Fibroblast of mammary gland (primary cell): ENCODE results near the gene CRACDL.

ENCODE experiments used
- DNase-seq: peaks from one replicate; pipeline ENCODE4 v3.0.0-alpha.2; 2010; ENCODE audit warnings: low read depth
- H3K4me3 ChIP-seq: 2 replicates; pipeline ENCODE4 v1.5.1; 2011; ENCODE audit warnings: low read depth, mild to moderate bottlenecking, low read length, moderate library complexity; ENCODE audit not compliant: control insufficient read depth
- TF ChIP-seq, protein P1 (sequence below): conservative IDR thresholded peaks from 2 replicates; pipeline ENCODE4 v1.5.1; 2011; ENCODE audit warnings: low read depth, low read length, inconsistent platforms; ENCODE audit not compliant: control insufficient read depth, insufficient read depth

The CRACDL gene

DNA sequence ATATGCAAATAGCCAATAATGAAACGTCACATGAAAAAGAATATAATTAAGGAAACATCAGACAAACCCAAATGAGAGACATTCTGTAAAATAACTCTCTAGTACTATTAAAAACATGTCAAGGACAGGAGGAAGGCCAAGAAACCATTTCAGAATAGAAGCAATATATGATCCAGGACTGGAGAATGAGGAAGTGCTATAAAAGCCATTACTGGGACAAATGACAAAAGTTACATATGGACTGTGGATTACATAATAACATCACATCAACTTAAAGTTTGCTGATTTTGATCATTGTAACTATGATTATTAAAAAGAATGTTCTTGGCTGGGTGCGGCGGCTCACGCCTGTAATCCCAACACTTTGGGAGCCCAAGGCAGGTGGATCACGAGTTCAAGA, 81.3 kb downstream of the CRACDL start:
- no peak for DNase-seq
- no peak overlapping the region for H3K4me3 ChIP-seq
- TF ChIP-seq, protein P1, sequence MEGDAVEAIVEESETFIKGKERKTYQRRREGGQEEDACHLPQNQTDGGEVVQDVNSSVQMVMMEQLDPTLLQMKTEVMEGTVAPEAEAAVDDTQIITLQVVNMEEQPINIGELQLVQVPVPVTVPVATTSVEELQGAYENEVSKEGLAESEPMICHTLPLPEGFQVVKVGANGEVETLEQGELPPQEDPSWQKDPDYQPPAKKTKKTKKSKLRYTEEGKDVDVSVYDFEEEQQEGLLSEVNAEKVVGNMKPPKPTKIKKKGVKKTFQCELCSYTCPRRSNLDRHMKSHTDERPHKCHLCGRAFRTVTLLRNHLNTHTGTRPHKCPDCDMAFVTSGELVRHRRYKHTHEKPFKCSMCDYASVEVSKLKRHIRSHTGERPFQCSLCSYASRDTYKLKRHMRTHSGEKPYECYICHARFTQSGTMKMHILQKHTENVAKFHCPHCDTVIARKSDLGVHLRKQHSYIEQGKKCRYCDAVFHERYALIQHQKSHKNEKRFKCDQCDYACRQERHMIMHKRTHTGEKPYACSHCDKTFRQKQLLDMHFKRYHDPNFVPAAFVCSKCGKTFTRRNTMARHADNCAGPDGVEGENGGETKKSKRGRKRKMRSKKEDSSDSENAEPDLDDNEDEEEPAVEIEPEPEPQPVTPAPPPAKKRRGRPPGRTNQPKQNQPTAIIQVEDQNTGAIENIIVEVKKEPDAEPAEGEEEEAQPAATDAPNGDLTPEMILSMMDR = no peak

DNA sequence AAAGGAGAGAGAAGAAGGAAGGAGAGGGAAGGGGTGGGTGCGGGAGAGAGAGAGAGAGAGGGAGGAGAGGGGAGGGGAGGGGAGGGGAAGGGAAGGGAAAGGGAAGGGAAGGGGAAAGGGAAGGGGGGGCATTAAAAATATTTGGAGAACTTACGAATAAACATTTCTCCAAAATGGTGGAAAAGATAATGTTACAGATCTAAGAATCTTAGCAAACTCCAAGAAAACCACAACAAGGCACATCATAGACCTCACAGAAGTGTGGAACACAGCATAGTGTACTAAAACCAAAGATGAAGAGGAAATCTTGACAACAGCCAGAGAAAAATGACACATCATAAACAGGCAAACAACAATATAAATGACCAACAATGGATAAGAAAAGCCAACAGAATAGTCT, 83.1 kb downstream of the CRACDL start:
- DNase-seq = no peak
- TF ChIP-seq, protein P1 = no peak
- H3K4me3 ChIP-seq = no peak overlapping the region

DNA sequence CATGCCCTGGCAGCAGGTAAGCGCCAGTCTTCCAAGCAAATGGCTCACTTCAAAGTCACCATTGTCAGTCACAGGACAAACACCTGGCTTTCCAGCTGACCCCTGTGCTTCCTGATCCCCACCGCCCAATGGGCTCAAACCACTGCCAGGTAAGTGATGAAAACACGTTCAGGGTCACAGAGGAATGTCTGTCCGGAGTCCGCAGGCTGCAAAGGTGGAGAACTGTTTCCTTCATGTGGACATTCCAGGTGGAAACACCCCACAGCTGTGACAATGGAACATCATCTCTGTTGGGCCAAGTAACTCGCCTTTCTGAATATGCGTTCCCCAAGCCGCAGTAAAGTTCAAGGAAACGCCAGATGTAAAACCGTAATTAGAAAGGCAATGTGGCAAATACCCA, 86.0 kb downstream of the CRACDL start:
- no peak overlapping the region for H3K4me3 ChIP-seq
- no peak for DNase-seq
- TF ChIP-seq, protein P1 = no peak

DNA sequence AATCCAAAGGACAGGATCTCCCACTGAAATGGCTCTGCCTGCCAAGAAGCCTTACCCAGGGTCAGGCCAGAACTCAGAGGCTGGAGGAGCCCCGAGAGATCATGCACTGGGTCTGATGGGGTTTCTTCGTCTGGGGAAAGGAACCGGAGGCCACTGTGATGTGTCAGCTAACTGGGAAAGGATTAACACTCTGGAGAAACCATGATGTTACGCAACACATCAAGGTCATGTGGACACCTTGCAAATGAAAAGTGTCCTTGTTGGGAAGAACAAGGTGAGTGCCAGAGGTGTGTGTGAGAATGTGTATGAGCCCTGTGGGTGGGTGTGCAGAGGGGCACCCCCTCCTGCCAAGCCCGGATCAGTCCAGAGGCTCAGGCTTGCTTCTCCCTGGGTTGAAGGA, 86.9 kb downstream of the CRACDL start:
- DNase-seq = peak; percentile 26
- TF ChIP-seq, protein P1 = no peak

DNA sequence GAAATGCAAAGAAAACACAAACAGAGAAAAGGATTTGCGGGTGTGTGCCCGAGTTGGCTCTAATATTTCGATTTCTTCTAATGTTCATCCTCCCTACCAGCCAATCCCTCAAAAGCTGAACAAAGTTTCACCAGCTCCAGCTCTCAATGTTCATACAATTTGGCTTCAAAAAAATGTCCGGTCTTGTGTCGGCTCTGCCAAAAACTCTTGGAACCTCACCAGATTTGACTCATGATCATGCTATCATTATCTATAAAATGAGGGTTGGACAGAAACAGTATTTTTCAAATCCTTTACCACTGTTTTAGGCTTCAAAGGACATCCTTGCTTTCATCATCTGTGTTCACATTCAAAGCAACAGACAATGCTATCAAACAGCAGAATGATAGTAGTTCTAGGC, 88.2 kb downstream of the CRACDL start:
- TF ChIP-seq, protein P1 = no peak
- no peak overlapping the region for H3K4me3 ChIP-seq
- DNase-seq = peak; percentile 76

More for the DNA sequence above, 86.9 kb downstream of the CRACDL start:
- H3K4me3 ChIP-seq = no peak overlapping the region

DNA sequence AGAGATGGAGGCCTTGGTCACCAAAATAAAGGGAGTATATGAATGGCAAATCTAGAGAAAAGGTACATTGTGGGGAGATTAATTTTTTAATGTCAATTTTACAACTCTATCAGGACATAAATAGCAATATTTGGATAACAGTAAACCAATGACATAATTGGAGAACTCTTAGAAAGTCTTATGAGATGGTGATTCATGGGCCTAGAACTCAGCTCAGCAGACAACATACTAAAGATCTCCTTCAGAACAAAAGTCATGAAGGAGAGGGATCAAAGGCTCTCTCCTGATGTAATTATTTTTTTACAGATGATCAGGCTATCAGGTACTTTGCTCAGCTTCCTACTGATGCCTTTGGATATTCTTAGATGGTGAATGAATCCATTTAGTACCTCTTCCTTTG, 90.0 kb downstream of the CRACDL start:
- TF ChIP-seq, protein P1 = no peak
- no peak overlapping the region for H3K4me3 ChIP-seq
- peak; percentile 47 for DNase-seq

DNA sequence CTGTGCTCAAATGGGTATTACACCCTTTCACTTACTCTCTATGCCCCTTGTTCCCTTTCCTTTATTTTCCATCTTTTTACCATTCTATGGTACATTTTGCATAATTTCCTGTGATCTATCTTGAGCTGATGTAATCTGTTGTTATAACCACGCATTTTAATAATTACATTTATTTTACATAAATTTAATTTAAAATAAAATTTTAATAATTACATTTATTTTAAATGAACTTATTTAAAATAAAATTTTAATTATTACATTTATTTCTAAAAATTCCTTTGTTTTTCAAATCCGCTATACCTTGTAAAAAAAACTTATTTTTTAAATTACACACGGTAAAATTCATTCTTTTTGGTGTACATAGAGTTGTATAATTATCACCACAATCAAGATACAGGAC, 93.9 kb downstream of the CRACDL start:
- H3K4me3 ChIP-seq = no peak overlapping the region
- no peak for DNase-seq
- TF ChIP-seq, protein P1 = no peak
